Measurements from ENCODE around the gene SEC24D.

- TF ChIP-seq CTCF (conservative IDR thresholded peaks at IDR 0.05; ENCODE audit: low read depth, low read length) (no peak), EZH2 (IDR thresholded peaks at IDR 0.05; ENCODE audit: low read length, unreplicated experiment) (no peak)
These were observed 14.2 kb downstream of the SEC24D start for GRCh38 chr4:118821590-118822293.

Data from PC-3 (cell line).